Panc1 (cell line): ENCODE data around the gene FAM114A2. TPM values are rescaled to one million over a fixed set of nuclear protein-coding genes. Genes with fewer than 3 reads are reported as not detected.

Experiments
- ATAC-seq: fragments of 200-7000 bp; cut with Tn5 transposase; 2 replicates; pipeline ENCODE4 v1.9.1; 2020; ENCODE audit warnings: mild to moderate bottlenecking, moderate library complexity
- BruUV-seq: library from RNA; stranded (reverse); fragments of 400-500 nt; replicated peaks from 2 replicates; lab custom pipeline; 2021; lab: Mats Ljungman, UMichigan
- CTCF ChIA-PET: fragments of 300-600 bp; sonication (Branson Sonifier 250); formaldehyde crosslinking; loops from one replicate; lab custom pipeline; 2022; ENCODE audit warnings: antibody characterized with exemption; lab: Charles Lee
- POLR2A ChIA-PET: fragments of 300-600 bp; sonication (Branson Sonifier 250); formaldehyde crosslinking; loops from one replicate; lab custom pipeline; 2022; ENCODE audit warnings: antibody characterized with exemption; lab: Charles Lee
- DNase-seq: peaks from one replicate; pipeline ENCODE4 v3.0.0-alpha.2; 2010; ENCODE audit warnings: low read depth, low spot score
- H3K27ac ChIP-seq: 2 replicates; pipeline ENCODE4 v1.5.1; 2011; ENCODE audit warnings: mild to moderate bottlenecking, low read length, inconsistent platforms
- H3K27me3 ChIP-seq: fragments of 200-500 bp; sonication (Bioruptor generic); 2 replicates; pipeline ENCODE4 v1.6.0; 2014; ENCODE audit warnings: low read length, inconsistent platforms; ENCODE audit not compliant: control insufficient read depth, insufficient read depth
- H3K36me3 ChIP-seq: fragments of 200-500 bp; sonication (Bioruptor generic); 2 replicates; pipeline ENCODE4 v1.5.1; 2014; ENCODE audit warnings: inconsistent platforms, mild to moderate bottlenecking, low read length, moderate library complexity; ENCODE audit not compliant: control insufficient read depth, insufficient read depth
- H3K4me1 ChIP-seq: 2 replicates; pipeline ENCODE4 v1.5.1; 2011; ENCODE audit warnings: inconsistent platforms, mild to moderate bottlenecking, low read length, moderate library complexity; ENCODE audit not compliant: control insufficient read depth, insufficient read depth
- H3K4me3 ChIP-seq, 2 experiments: 2 replicates each; pipeline ENCODE4 v1.5.1; 2011 to 2012; ENCODE audit warnings: low read depth in 2 of 2, low read length in 2 of 2, mild to moderate bottlenecking in 2 of 2, inconsistent platforms in 1 of 2, moderate library complexity in 1 of 2
- H3K9me3 ChIP-seq: fragments of 200-500 bp; sonication (Bioruptor generic); 2 replicates; pipeline ENCODE4 v1.5.1; 2014; ENCODE audit warnings: low read depth, mild to moderate bottlenecking, inconsistent platforms, low read length, moderate library complexity; ENCODE audit not compliant: control insufficient read depth, insufficient read depth
- CTCF ChIP-seq: fragments of 450-650 bp; IDR thresholded peaks from 2 replicates; pipeline ENCODE4 v1.5.1; 2017; ENCODE audit warnings: mild to moderate bottlenecking
- POLR2AphosphoS5 ChIP-seq: IDR thresholded peaks from 2 replicates; pipeline ENCODE4 v1.6.1; 2012; ENCODE audit warnings: mild to moderate bottlenecking, low read depth, low read length, moderate library complexity
- REST ChIP-seq, 2 experiments: IDR thresholded peaks; 2 replicates each; pipeline ENCODE4 v1.6.1; 2011 to 2012; ENCODE audit warnings: low read depth in 2 of 2, control low read depth in 1 of 2, low read length in 1 of 2, mild to moderate bottlenecking in 1 of 2, moderate library complexity in 1 of 2; ENCODE audit not compliant: insufficient read depth in 1 of 2
- SIN3A ChIP-seq: IDR thresholded peaks from 2 replicates; pipeline ENCODE4 v1.6.1; 2012; ENCODE audit warnings: low read depth, mild to moderate bottlenecking, low read length, moderate library complexity, borderline replicate concordance; ENCODE audit not compliant: insufficient read depth
- TCF7L2 ChIP-seq: IDR thresholded peaks from 2 replicates; pipeline ENCODE4 v1.6.1; 2011; ENCODE audit warnings: mild to moderate bottlenecking, low read depth, low read length, inconsistent platforms
- in situ Hi-C: cut with HindIII; loops from 2 replicates; pipeline ENCODE4 v1.10.0; 2016; ENCODE audit warnings: low sequenced_read_pairs, low pct_unique_long_range_greater_than_20kb
- intact Hi-C: fragments of 100-400 bp; cut with micrococcal nuclease; formaldehyde crosslinking; loops from one replicate; pipeline ENCODE4 v1.10.0; 2022; ENCODE audit not compliant: unreplicated experiment
- total RNA-seq: library from RNA; stranded (reverse); gene quantifications from one replicate; pipeline ENCODE4 v1.2.1, GENCODE V29; 2021; ENCODE audit not compliant: unreplicated experiment

The FAM114A2 gene
- total RNA-seq, 1 experiment from 2014 or later: 20.7 TPM

GRCh38 chr5:153998010-153998409 lies 40.7 kb downstream of the FAM114A2 start:
- DNase-seq (no peak), ATAC-seq (no peak)
- ChIA-PET POLR2A (no interaction called here), CTCF (no interaction called here)
- intact Hi-C loops: no loop called here
- Histone ChIP-seq H3K36me3 (no peaks in the 10 kb centered on the region), H3K9me3 (no peaks in the 10 kb centered on the region), H3K27ac (no peak overlapping the region), H3K4me3 (no peak overlapping the region), H3K27me3 (no peaks in the 10 kb centered on the region), H3K4me1 (no peaks in the 10 kb centered on the region)
- BruUV-seq: no TSS peak
- in situ Hi-C loops: no loop called here
- no peak for TF ChIP-seq POLR2AphosphoS5
- no peak for TF ChIP-seq SIN3A
- no peak for TF ChIP-seq REST (IDR thresholded peaks at IDR 0.05; ENCODE audit: insufficient read depth in 1 of 2, low read depth in 2 of 2, low read length in 1 of 2)
- TF ChIP-seq TCF7L2: no peak
- TF ChIP-seq CTCF: no peak

GRCh38 chr5:153991168-153991567 lies 47.5 kb downstream of the FAM114A2 start:
- Histone ChIP-seq H3K36me3 (no peaks in the 10 kb centered on the region), H3K4me1 (no peaks in the 10 kb centered on the region), H3K9me3 (no peaks in the 10 kb centered on the region), H3K4me3 (no peak overlapping the region), H3K27me3 (no peaks in the 10 kb centered on the region), H3K27ac (no peak overlapping the region)
- no TSS peak for BruUV-seq
- DNase-seq (no peak), ATAC-seq (no peak)
- TF ChIP-seq SIN3A: no peak
- TF ChIP-seq REST (IDR thresholded peaks at IDR 0.05; ENCODE audit: insufficient read depth in 1 of 2, low read depth in 2 of 2, low read length in 1 of 2): no peak
- TF ChIP-seq TCF7L2: no peak
- no peak for TF ChIP-seq CTCF
- POLR2A ChIA-PET: no interaction called here
- in situ Hi-C loops: no loop called here
- intact Hi-C loops: no loop called here
- CTCF ChIA-PET: no interaction called here
